HCT116 (cell line): ENCODE data around the gene NLN.

Experiments
- EGR1 ChIP-seq: IDR thresholded peaks from 2 replicates; pipeline ENCODE4 v1.6.1; 2012; ENCODE audit warnings: low read depth
- EZH2 ChIP-seq: fragments of 200-600 bp; sonication (generic); IDR thresholded peaks from 2 replicates; pipeline ENCODE4 v1.6.1; 2017; ENCODE audit warnings: antibody characterized with exemption, mixed run types
- EZH2phosphoT487 ChIP-seq: fragments of 200-600 bp; IDR thresholded peaks from 2 replicates; pipeline ENCODE4 v1.6.1; 2018; ENCODE audit warnings: antibody characterized with exemption, borderline replicate concordance
- POLR2A ChIP-seq: IDR thresholded peaks from 2 replicates; pipeline ENCODE4 v1.7.0; 2011; ENCODE audit warnings: borderline replicate concordance; ENCODE audit not compliant: insufficient read depth, insufficient read length; ENCODE audit errors: extremely low read depth
- POLR2AphosphoS5 ChIP-seq: IDR thresholded peaks from 2 replicates; pipeline ENCODE4 v1.6.1; 2011; ENCODE audit warnings: mild to moderate bottlenecking, low read depth, low read length, moderate library complexity
- RAD21 ChIP-seq: IDR thresholded peaks from 2 replicates; pipeline ENCODE4 v1.6.1; 2012; ENCODE audit warnings: low read depth, mild to moderate bottlenecking
- YY1 ChIP-seq: IDR thresholded peaks from 2 replicates; pipeline ENCODE4 v1.6.1; 2011; ENCODE audit warnings: low read length, low read depth, moderate library complexity, mild to moderate bottlenecking; ENCODE audit not compliant: insufficient replicate concordance; ENCODE audit errors: extremely low read depth
- TF ChIP-seq, protein P1 (sequence below), 3 experiments: fragments of 200-600 bp in 1 of 3; sonication (generic) in 1 of 3; IDR thresholded peaks in 2 of 3; conservative IDR thresholded peaks in 1 of 3; 2 replicates each; pipeline ENCODE4 v1.5.1; 2012 to 2017; ENCODE audit warnings: low read depth in 2 of 3, low read length in 2 of 3, antibody characterized with exemption in 1 of 3, borderline replicate concordance in 1 of 3, control low read depth in 1 of 3, mild to moderate bottlenecking in 1 of 3, mixed read lengths in 1 of 3, mixed run types in 1 of 3, moderate library complexity in 1 of 3; ENCODE audit not compliant: insufficient read depth in 1 of 3
- TF ChIP-seq, protein P2 (sequence below): IDR thresholded peaks from 2 replicates; pipeline ENCODE4 v1.6.1; 2012; ENCODE audit warnings: low read depth
- TF ChIP-seq, protein P3 (sequence below): IDR thresholded peaks from 2 replicates; pipeline ENCODE4 v1.6.1; 2012
- TF ChIP-seq, protein P4 (sequence below): IDR thresholded peaks from 2 replicates; pipeline ENCODE4 v1.6.1; 2011; ENCODE audit warnings: mild to moderate bottlenecking, low read length, moderate library complexity; ENCODE audit not compliant: insufficient replicate concordance; ENCODE audit errors: extremely low read depth

DNA sequence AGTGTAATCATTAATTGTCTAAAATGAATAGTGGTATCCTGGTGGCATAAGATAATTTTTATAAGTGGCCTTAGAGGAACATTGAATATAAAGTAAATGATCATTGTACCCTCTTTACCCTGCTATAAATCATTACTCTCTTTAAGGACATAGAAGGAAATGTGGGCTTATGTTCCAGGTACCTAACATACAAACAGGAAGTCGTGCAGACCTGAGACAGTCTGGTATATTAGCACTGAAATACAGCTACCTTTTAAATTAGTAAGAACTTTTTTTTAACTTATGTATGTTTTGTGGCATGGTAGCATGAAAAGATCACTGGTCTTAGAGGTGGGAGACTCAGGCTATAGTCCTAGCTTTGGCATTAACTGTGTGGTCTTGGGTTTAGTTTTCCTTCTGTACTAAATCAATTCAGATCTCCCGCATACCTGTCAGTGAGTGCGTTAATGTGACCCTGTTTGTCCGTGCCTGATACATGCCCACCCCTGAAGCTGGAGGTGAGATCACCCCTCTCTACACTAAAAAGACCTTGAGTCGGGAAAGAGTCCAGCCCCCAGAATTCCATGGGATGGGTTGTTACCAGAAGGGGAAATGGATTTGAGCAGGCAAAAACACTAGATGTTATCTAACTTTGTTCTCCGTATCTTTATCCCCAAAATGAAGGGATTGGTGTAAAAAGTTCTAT, 145.0 kb downstream of the NLN start:
- TF ChIP-seq YY1 (no peak), EZH2phosphoT487 (no peak), EZH2 (no peak), POLR2A (no peak), EGR1 (no peak; the same call in 1 of the 2 replicates), RAD21 (no peak), POLR2AphosphoS5 (no peak)
- TF ChIP-seq, protein P1, sequence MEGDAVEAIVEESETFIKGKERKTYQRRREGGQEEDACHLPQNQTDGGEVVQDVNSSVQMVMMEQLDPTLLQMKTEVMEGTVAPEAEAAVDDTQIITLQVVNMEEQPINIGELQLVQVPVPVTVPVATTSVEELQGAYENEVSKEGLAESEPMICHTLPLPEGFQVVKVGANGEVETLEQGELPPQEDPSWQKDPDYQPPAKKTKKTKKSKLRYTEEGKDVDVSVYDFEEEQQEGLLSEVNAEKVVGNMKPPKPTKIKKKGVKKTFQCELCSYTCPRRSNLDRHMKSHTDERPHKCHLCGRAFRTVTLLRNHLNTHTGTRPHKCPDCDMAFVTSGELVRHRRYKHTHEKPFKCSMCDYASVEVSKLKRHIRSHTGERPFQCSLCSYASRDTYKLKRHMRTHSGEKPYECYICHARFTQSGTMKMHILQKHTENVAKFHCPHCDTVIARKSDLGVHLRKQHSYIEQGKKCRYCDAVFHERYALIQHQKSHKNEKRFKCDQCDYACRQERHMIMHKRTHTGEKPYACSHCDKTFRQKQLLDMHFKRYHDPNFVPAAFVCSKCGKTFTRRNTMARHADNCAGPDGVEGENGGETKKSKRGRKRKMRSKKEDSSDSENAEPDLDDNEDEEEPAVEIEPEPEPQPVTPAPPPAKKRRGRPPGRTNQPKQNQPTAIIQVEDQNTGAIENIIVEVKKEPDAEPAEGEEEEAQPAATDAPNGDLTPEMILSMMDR (IDR thresholded peaks at IDR 0.05 in 2 of 3, conservative IDR thresholded peaks at IDR 0.05 in 1 of 3; ENCODE audit: borderline replicate concordance in 1 of 3, insufficient read depth in 1 of 3, low read depth in 2 of 3, low read length in 2 of 3), result no peak
- TF ChIP-seq, protein P2, sequence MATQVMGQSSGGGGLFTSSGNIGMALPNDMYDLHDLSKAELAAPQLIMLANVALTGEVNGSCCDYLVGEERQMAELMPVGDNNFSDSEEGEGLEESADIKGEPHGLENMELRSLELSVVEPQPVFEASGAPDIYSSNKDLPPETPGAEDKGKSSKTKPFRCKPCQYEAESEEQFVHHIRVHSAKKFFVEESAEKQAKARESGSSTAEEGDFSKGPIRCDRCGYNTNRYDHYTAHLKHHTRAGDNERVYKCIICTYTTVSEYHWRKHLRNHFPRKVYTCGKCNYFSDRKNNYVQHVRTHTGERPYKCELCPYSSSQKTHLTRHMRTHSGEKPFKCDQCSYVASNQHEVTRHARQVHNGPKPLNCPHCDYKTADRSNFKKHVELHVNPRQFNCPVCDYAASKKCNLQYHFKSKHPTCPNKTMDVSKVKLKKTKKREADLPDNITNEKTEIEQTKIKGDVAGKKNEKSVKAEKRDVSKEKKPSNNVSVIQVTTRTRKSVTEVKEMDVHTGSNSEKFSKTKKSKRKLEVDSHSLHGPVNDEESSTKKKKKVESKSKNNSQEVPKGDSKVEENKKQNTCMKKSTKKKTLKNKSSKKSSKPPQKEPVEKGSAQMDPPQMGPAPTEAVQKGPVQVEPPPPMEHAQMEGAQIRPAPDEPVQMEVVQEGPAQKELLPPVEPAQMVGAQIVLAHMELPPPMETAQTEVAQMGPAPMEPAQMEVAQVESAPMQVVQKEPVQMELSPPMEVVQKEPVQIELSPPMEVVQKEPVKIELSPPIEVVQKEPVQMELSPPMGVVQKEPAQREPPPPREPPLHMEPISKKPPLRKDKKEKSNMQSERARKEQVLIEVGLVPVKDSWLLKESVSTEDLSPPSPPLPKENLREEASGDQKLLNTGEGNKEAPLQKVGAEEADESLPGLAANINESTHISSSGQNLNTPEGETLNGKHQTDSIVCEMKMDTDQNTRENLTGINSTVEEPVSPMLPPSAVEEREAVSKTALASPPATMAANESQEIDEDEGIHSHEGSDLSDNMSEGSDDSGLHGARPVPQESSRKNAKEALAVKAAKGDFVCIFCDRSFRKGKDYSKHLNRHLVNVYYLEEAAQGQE, result no peak
- TF ChIP-seq, protein P3, sequence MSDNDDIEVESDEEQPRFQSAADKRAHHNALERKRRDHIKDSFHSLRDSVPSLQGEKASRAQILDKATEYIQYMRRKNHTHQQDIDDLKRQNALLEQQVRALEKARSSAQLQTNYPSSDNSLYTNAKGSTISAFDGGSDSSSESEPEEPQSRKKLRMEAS, result no peak
- TF ChIP-seq, protein P4, sequence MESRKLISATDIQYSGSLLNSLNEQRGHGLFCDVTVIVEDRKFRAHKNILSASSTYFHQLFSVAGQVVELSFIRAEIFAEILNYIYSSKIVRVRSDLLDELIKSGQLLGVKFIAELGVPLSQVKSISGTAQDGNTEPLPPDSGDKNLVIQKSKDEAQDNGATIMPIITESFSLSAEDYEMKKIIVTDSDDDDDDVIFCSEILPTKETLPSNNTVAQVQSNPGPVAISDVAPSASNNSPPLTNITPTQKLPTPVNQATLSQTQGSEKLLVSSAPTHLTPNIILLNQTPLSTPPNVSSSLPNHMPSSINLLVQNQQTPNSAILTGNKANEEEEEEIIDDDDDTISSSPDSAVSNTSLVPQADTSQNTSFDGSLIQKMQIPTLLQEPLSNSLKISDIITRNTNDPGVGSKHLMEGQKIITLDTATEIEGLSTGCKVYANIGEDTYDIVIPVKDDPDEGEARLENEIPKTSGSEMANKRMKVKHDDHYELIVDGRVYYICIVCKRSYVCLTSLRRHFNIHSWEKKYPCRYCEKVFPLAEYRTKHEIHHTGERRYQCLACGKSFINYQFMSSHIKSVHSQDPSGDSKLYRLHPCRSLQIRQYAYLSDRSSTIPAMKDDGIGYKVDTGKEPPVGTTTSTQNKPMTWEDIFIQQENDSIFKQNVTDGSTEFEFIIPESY, result no peak
